Activated B cell treated with CpG ODN at 0.5 μM for 24 hours (primary cell): ENCODE results near the gene TLL2. TPM values are rescaled to one million over a fixed set of nuclear protein-coding genes. Genes with fewer than 3 reads are reported as not detected.

Experiments used
- ATAC-seq: fragments of 200-7000 bp; cut with Tn5 transposase; one replicate; pipeline ENCODE4 v1.10.0; 2021; ENCODE audit warnings: low read depth, mild to moderate bottlenecking, moderate library complexity
- CTCF ChIA-PET: fragments of 350-600 bp; sonication (Branson Sonifier 250); formaldehyde crosslinking; loops from one replicate; lab custom pipeline; 2021; ENCODE audit warnings: antibody characterized with exemption; lab: Charles Lee
- POLR2A ChIA-PET: fragments of 350-600 bp; sonication (Branson Sonifier 250); formaldehyde crosslinking; loops from one replicate; lab custom pipeline; 2021; ENCODE audit warnings: antibody characterized with exemption; lab: Charles Lee
- DNase-seq: peaks from one replicate; pipeline ENCODE4 v3.0.0; 2022
- H3K27ac Mint-ChIP-seq: one replicate; pipeline ENCODE4 v1.8.0; 2020; ENCODE audit warnings: mixed read lengths
- H3K27me3 Mint-ChIP-seq: one replicate; pipeline ENCODE4 v1.8.0; 2021; ENCODE audit warnings: mixed read lengths
- H3K36me3 Mint-ChIP-seq: one replicate; pipeline ENCODE4 v1.8.0; 2021; ENCODE audit warnings: low read depth, mixed read lengths
- H3K4me1 Mint-ChIP-seq: one replicate; pipeline ENCODE4 v1.8.0; 2021; ENCODE audit warnings: mixed read lengths
- H3K4me3 Mint-ChIP-seq: one replicate; pipeline ENCODE4 v1.8.0; 2020; ENCODE audit warnings: mild to moderate bottlenecking, mixed read lengths
- H3K9me3 Mint-ChIP-seq: one replicate; pipeline ENCODE4 v1.8.0; 2020; ENCODE audit warnings: mixed read lengths
- CTCF ChIP-seq: fragments of 200-600 bp; IDR thresholded peaks from one replicate; pipeline ENCODE4 v1.8.0; 2022; ENCODE audit warnings: antibody characterized with exemption, mild to moderate bottlenecking
- intact Hi-C: fragments of 100-400 bp; cut with micrococcal nuclease; formaldehyde crosslinking; loops from one replicate; pipeline ENCODE4 v1.15.1; 2024
- total RNA-seq: library from RNA; stranded (reverse); gene quantifications from 2 replicates; pipeline ENCODE4 v1.2.3, GENCODE V29; 2022

Gene TLL2
- total RNA-seq, 1 donor from 2014 or later, result 1.6 TPM

DNA sequence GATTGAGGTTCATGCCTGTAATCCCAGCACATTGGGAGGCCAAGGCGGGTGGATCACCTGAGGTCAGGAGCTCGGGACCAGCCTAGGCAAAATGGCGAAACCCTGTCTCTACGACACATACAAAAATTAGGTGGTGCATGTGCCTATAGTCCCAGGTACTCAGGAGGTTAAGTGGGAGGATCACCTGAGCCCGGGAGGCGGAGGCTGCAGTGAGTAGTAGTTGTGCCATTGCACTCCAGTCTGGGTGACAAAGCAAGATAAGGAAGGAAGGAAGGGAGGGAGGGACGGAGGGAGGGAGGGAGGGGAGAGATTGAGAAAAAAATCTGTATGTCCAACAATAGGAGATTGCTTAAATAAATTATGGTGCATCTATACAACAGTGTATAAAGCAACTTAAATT is 13.2 kb downstream of the TLL2 start:
- Mint-ChIP-seq H3K27ac (no peak overlapping the region), H3K27me3 (peaks cover 7% of the 10 kb centered on the region), H3K4me1 (no peaks in the 10 kb centered on the region), H3K36me3 (no peaks in the 10 kb centered on the region), H3K9me3 (no peaks in the 10 kb centered on the region), H3K4me3 (no peak overlapping the region)
- intact Hi-C loops, result no loop called here
- POLR2A ChIA-PET, result no interaction called here
- no peak for TF ChIP-seq CTCF
- CTCF ChIA-PET, result no interaction called here
- DNase-seq, result no peak
- ATAC-seq, result no peak

DNA sequence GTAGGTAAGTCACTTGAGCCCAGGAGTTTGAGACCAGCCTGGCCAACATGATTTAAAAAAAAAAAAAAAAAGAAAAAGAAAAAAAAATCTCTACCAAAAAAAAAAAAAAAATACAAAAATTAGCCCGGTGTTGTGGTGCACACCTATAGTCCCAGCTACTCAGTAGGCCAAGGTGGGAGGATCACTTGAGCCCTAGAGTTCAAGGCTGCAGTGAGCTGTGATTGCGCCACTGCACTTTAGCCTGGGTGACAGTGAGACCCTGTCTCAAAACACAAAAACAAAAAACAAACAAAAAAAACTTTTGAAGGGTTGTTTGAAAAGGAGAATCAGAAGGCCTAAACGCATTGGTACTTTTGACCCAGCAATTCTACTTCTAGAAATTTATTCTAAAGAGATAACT is 13.7 kb downstream of the TLL2 start:
- H3K36me3 Mint-ChIP-seq, result no peaks in the 10 kb centered on the region
- intact Hi-C loops, result no loop called here
- peaks cover 7% of the 10 kb centered on the region for H3K27me3 Mint-ChIP-seq
- H3K9me3 Mint-ChIP-seq, result no peaks in the 10 kb centered on the region
- POLR2A ChIA-PET, result no interaction called here
- DNase-seq (no peak), ATAC-seq (no peak)
- no peak overlapping the region for H3K4me3 Mint-ChIP-seq
- no peak for TF ChIP-seq CTCF
- H3K4me1 Mint-ChIP-seq, result no peaks in the 10 kb centered on the region
- CTCF ChIA-PET, result no interaction called here
- no peak overlapping the region for H3K27ac Mint-ChIP-seq

DNA sequence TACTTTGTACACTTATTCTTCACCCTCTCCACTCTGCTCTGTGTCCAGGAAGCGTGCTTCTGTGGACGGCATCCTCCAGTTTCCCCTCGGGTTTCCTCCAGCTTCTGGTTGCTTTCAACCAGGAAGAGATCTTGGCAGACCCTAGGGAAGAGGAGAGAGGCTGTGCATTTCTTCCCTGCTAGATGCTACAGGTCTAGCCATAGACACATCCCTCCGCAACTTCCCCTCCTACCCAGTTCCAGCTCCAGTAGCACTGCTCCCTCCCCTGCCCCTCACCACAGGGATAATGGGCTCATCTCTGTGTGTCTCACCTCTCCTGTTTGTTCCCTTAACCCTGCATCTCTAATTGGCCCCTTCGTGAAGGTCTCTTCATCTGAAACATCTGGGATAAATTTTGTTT is 16.3 kb downstream of the TLL2 start:
- Mint-ChIP-seq H3K36me3 (no peaks in the 10 kb centered on the region), H3K27ac (no peak overlapping the region), H3K4me3 (no peak overlapping the region), H3K27me3 (peaks cover 11% of the 10 kb centered on the region), H3K9me3 (no peaks in the 10 kb centered on the region), H3K4me1 (no peaks in the 10 kb centered on the region)
- DNase-seq (no peak), ATAC-seq (no peak)
- ChIA-PET CTCF (no interaction called here), POLR2A (no interaction called here)
- intact Hi-C loops, result no loop called here
- TF ChIP-seq CTCF, result no peak

DNA sequence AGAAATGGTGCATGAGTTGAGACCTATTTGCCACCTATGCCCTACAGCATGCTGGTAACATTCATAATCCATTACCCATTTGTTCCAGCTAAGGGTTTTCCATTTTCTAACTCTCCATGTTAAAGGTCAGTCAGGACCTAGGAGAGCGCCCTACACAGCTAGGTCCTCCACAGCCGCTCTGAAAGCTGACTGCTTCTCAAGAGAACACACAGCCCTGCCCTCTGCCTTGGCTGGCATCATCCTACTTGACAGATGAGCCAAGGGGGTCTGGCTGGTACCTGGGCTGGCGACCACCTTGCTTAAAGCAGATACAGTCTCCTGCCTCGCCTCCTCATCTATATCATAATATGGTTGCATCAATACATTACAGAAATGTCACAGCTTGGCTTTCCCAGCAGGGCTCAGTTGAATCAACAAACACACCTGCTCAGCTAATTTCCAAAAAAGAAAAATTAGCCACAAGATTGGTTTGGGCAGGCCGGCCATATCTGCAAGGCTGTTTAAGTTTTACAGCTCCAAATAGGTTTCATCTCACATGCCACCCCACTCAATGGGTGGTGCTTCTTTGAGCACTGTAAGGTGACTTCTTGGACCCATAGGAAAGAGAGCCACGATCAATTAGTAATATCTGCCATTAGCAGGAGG is 17.3 kb downstream of the TLL2 start:
- TF ChIP-seq CTCF, result no peak
- CTCF ChIA-PET, result no interaction called here
- intact Hi-C loops, result no loop called here

DNA sequence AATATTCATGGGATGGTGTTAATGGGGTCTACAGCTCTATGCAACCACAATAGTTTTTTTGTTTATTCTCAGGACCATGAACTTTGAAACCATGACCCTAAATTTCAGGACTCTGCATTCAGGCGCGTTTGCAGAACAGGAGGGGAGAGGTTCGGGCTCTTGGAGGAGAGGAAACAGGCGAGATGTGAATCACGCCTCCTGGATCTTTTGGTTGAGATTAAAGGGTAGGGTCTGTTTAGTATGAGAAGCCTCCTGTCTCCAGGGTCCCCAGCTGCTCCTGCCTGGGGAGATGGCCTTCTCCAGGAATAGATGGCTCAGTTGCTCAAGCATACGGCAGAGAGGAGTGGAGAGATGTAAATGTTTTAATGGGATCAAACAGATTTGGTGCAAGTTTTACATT is 18.2 kb downstream of the TLL2 start:
- ChIA-PET CTCF (no interaction called here), POLR2A (no interaction called here)
- ATAC-seq, result no peak
- no peak for TF ChIP-seq CTCF
- Mint-ChIP-seq H3K27me3 (peaks cover 11% of the 10 kb centered on the region), H3K4me3 (no peak overlapping the region), H3K4me1 (no peaks in the 10 kb centered on the region), H3K9me3 (no peaks in the 10 kb centered on the region), H3K36me3 (no peaks in the 10 kb centered on the region), H3K27ac (no peak overlapping the region)
- DNase-seq, result no peak
- intact Hi-C loops, result no loop called here

More for the DNA sequence above, 17.3 kb downstream of the TLL2 start:
- Mint-ChIP-seq H3K4me3 (no peak overlapping the region), H3K9me3 (no peaks in the 10 kb centered on the region), H3K27me3 (peaks cover 11% of the 10 kb centered on the region), H3K27ac (no peak overlapping the region), H3K4me1 (no peaks in the 10 kb centered on the region), H3K36me3 (no peaks in the 10 kb centered on the region)
- DNase-seq (no peak), ATAC-seq (no peak)
- POLR2A ChIA-PET, result no interaction called here
